GM12891 (cell line): ENCODE data around the gene BIVM.

Experiments
- POLR2A ChIP-seq: IDR thresholded peaks from 2 replicates; pipeline ENCODE4 v1.6.1; 2011; ENCODE audit warnings: low read depth, low read length, control low read depth
- TAF1 ChIP-seq: IDR thresholded peaks from 2 replicates; pipeline ENCODE4 v1.6.1; 2011; ENCODE audit warnings: low read depth, low read length, control low read depth

DNA sequence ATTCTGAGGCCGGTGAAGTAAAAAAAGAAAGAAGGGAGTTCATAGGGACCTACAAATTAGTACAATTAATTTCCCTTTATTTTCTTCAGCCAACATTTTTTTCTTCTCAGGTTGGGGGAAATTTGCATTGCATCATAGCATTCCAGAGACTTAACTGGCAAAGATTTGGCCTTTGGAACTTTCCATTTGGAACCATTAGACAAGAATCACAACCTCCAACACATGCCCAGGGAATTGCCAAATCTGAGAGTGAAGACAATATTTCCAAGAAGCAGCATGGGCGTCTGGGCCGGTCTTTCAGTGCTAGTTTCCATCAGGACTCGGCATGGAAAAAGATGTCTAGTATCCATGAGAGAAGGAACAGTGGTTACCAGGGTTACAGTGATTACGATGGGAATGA is 40.5 kb downstream of the BIVM start:
- TF ChIP-seq POLR2A (no peak), TAF1 (no peak)
